ENCODE measurements around the gene MBP.
"Not testable (repeated sequence)": the region's sequence is repeated elsewhere in the genome, so short reads cannot be mapped to it uniquely, and the experiment has no call there.

MBP gene

GRCh38 chr18:76999077-76999476 is 133.5 kb downstream of the MBP start:
- no peak for DNase-seq

GRCh38 chr18:76997951-76998808 is 134.4 kb downstream of the MBP start:
- no peak for DNase-seq

- DNase-seq = no peak
Measured at GRCh38 chr18:76996429-76996828, 136.2 kb downstream of the MBP start.

- no peak for DNase-seq
Measured at GRCh38 chr18:76995896-76996295, 136.7 kb downstream of the MBP start.

GRCh38 chr18:76994086-76994654 is 138.4 kb downstream of the MBP start:
- DNase-seq = no peak

- no peak for DNase-seq
Measured at GRCh38 chr18:76993573-76993972, 139.0 kb downstream of the MBP start.

GRCh38 chr18:76993085-76993382 is 139.5 kb downstream of the MBP start:
- no peak for DNase-seq

GRCh38 chr18:76992226-76993084 is 140.1 kb downstream of the MBP start:
- no peak for DNase-seq

GRCh38 chr18:76991021-76991688 is 141.4 kb downstream of the MBP start:
- DNase-seq = no peak

GRCh38 chr18:76990343-76991020 is 142.1 kb downstream of the MBP start:
- DNase-seq = not testable (repeated sequence)

GRCh38 chr18:76989647-76990190 is 142.9 kb downstream of the MBP start:
- no peak for DNase-seq

- no peak for DNase-seq
Measured at GRCh38 chr18:76988827-76989646, 143.5 kb downstream of the MBP start.

- DNase-seq = no peak
Measured at GRCh38 chr18:76988031-76988826, 144.4 kb downstream of the MBP start.

- no peak for DNase-seq
Measured at GRCh38 chr18:76986406-76986805, 146.2 kb downstream of the MBP start.

- DNase-seq = no peak
Measured at GRCh38 chr18:76985951-76986236, 146.7 kb downstream of the MBP start.

GRCh38 chr18:76985156-76985950 is 147.2 kb downstream of the MBP start:
- no peak for DNase-seq

- DNase-seq = no peak
Measured at GRCh38 chr18:76984193-76985155, 148.1 kb downstream of the MBP start.

- no peak for DNase-seq
Measured at GRCh38 chr18:76983613-76984051, 149.0 kb downstream of the MBP start.

Data from NCI-H2171 (cell line).